Activated T-cell treated with anti-CD3 and anti-CD28 coated beads for 4 hours (primary cell): ENCODE data around the gene BRI3.
"Not testable (repeated sequence)": the region's sequence is repeated elsewhere in the genome, so short reads cannot be mapped to it uniquely, and the experiment has no call there.

ENCODE experiments used
- DNase-seq: peaks from one replicate; pipeline ENCODE4 v3.0.0-alpha.2; 2020

BRI3 gene

DNA sequence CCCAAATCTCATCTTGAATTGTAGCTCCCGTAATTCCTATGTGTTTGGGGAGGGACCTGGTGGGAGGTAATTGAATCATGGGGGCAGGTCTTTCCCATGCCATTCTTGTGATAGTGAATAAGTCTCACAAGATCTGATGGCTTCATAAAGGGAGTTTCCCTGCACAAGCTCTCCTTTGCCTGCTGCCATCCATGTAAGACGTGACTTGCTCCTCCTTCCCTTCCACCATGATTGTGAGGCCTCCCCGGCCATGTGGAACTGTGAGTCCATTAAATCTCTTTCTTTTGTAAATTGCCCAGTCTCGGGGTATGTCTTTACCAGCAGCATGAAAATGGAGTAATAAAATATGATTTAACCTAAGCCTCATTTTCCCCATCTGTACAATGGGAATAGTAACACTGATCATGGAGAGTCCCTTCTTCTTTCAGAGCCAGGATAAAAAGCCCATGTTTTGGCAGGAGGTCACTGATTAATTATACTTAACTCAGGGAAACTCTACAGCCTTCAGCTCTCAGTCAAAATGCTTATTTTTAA, 34.6 kb downstream of the BRI3 start:
- not testable (repeated sequence) for DNase-seq

- no peak for DNase-seq
Observed at GRCh38 chr7:98317366-98318040, 36.0 kb downstream of the BRI3 start.

GRCh38 chr7:98319176-98319575, 37.7 kb downstream of the BRI3 start:
- DNase-seq: no peak

DNA sequence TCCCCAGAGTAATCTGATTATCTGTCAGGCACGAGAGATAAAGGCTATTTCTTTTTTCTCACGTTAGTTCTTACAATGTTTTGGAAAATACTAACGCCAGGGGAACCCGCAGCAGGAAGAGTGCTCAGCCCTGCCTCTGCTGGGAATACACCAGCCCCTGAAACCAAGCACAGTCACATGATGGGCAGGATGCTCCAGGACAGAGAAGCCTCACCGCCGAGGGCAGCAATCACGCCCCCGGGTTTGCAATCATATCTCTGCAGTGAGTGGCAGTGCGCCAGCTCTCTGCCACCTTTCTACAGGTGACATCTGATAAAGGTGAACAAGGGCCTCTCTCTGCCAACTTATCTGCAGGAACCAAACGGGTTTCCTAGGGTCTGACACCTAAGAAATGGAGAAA, 39.8 kb downstream of the BRI3 start:
- no peak for DNase-seq

- DNase-seq: no peak
Observed at GRCh38 chr7:98322331-98323270, 41.1 kb downstream of the BRI3 start.

- DNase-seq: no peak
Observed at GRCh38 chr7:98323597-98324322, 42.3 kb downstream of the BRI3 start.

GRCh38 chr7:98324782-98325181, 43.3 kb downstream of the BRI3 start:
- DNase-seq: no peak

DNA sequence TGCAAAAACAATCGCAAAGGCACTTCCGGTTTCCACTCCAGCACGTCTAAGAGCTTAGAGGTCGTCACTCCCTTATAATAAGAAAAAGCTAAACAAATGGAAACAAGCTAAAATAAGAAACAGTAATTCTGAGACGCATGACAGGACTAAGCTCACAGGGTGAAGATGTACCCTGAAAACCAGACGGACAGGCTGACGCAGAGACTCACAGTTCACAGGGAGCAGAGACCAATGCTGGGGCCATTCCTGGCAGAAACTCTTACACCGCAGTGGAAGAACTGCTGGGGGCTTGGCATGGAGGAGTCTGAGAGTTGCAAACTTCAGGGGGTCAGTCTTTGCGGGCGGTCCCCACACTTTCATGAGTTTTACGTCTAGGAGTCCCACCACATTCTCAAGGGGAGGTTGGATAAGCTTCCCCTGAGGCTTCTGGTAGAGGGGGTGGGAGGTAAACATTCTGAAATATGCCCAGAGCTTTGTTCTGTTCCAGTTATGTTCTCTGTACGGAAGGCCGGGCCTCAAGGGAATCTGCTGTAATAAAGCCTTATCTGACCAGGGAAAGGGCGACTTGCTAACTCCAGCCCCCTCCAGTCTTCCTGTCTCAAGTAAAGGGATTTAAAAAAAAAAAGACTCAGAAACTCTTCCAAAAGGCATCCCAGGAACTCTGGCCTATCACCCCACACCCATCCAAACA, 47.8 kb downstream of the BRI3 start:
- DNase-seq: no peak

GRCh38 chr7:98329791-98330373, 48.4 kb downstream of the BRI3 start:
- no peak for DNase-seq

DNA sequence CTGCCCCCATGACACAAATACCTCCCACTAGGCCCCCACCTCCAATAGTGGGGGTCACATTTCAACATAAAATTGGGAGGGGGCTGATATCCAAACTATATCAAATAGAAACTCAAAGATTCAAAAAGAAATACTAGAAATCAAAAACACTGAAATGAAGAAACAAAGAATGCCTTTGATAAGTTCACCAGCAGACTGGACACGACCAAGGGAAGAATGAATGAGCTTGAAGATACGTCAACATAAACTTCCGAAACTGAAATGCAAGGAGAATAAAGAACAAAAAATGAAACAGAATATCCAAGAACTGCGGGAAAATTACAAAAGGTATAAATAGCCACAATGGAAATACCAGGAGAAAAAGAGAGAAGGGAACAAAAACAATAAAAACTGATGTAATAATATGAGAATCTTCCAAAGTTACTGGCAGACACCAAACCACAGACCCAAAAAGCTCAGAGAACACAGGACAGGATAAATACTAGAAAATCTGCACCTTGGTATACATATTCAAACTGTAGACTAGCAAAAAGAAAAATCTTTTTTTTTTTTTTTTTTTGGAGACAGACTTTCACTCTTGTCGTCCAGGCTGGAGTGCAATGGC, 49.5 kb downstream of the BRI3 start:
- DNase-seq: no peak

GRCh38 chr7:98334081-98334480, 52.6 kb downstream of the BRI3 start:
- no peak for DNase-seq

DNA sequence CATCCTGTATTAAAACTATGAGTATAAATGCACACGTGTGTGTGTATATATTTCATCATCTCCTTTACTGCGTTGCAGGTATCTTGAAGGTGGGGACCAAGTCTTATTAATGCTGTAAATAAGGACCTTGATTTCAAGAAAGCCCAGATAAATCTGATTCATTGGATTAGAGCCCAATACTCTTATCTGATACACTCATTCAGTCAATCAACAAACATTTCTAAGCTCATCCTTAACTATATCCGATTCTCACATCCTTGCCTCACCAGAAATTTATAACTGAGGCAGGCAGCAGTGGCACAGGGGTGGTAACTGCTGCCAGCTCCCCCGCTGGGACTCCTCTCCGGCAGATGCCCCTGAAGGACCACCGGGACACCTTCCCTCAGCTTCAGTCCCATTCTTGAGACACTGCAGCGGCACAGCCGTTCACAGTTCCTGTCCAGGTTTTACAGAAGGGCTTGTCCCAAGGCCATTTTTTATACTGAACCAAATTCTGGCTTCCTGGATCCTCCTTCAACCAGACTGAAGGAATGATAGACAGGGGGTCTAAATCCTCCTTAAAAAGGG, 54.0 kb downstream of the BRI3 start:
- no peak for DNase-seq

GRCh38 chr7:98338441-98338840, 57.0 kb downstream of the BRI3 start:
- no peak for DNase-seq

- DNase-seq: no peak
Observed at GRCh38 chr7:98339043-98339442, 57.6 kb downstream of the BRI3 start.

DNA sequence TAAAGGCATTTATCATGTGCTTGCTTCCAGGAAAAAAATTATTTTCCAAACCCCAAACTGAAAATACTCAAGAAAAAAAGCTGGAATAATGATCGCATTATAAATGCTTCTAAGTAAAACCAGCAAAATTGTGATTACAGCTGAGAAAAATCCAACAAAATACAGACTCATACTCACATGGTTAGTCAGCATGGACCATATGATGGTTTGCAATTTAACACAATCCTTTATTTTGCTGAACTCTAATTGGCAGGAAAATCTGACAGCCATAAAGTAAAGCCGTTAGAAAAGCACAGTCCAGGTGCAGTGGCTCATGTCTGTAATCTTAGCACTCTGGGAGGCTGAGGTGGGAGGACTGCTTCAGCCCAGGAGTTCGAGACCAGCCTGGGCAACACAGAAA, 59.6 kb downstream of the BRI3 start:
- DNase-seq: no peak
